Endothelial cell of umbilical vein (primary cell): Measurements from ENCODE around the gene ZNF587B. TPM values are rescaled to one million over a fixed set of nuclear protein-coding genes. Genes with fewer than 3 reads are reported as not detected.
A peak's percentile ranks its signal among the peaks of the same experiment; 100 is the strongest.

Experiments used
- BruUV-seq: library from RNA; stranded (reverse); fragments of 400-500 nt; replicated peaks from 2 replicates; lab custom pipeline; 2021; lab: Mats Ljungman, UMichigan
- CTCF ChIA-PET: fragments of 300-600, 350-600 bp; sonication (Branson Sonifier 250); formaldehyde crosslinking; loops from one replicate; lab custom pipeline; 2021; ENCODE audit warnings: antibody characterized with exemption, inconsistent platforms; lab: Charles Lee
- POLR2A ChIA-PET: fragments of 300-600, 350-600 bp; sonication (Branson Sonifier 250); formaldehyde crosslinking; loops from one replicate; lab custom pipeline; 2021; ENCODE audit warnings: antibody characterized with exemption, inconsistent platforms; lab: Charles Lee
- DNase-seq: peaks from one replicate; pipeline ENCODE4 v3.0.0-alpha.2; 2011; ENCODE audit warnings: low read depth, low spot score
- FAIRE-seq: peaks from 2 replicates; lab custom pipeline; 2011; peaks lifted over from hg19 to GRCh38; lab: Jason Lieb, UNC
- H2AFZ ChIP-seq: 2 replicates; pipeline ENCODE4 v1.6.0; 2012; ENCODE audit warnings: low read depth, low read length, control low read depth, inconsistent platforms
- H3K27ac ChIP-seq: 2 replicates; pipeline ENCODE4 v1.5.1; 2011; ENCODE audit warnings: low read depth, mild to moderate bottlenecking, control low read depth, low read length, moderate library complexity; ENCODE audit not compliant: insufficient read depth
- H3K27me3 ChIP-seq, 2 experiments: 2 replicates each; pipeline versions ENCODE4 v1.6.0 to v1.6.1; 2011; ENCODE audit warnings: low read length in 2 of 2, mixed read lengths in 1 of 2; ENCODE audit not compliant: control insufficient read depth in 2 of 2, insufficient read depth in 2 of 2
- H3K36me3 ChIP-seq, 2 experiments: 2 replicates in 1 of 2; 3 replicates in 1 of 2; pipeline ENCODE4 v1.5.1; 2011; ENCODE audit warnings: low read length in 2 of 2, mild to moderate bottlenecking in 1 of 2, moderate library complexity in 1 of 2; ENCODE audit not compliant: control insufficient read depth in 2 of 2, insufficient read depth in 2 of 2; ENCODE audit errors: extremely low read depth in 1 of 2
- H3K4me1 ChIP-seq: 3 replicates; pipeline ENCODE4 v1.5.1; 2011; ENCODE audit warnings: mild to moderate bottlenecking, low read length; ENCODE audit not compliant: control insufficient read depth, insufficient read depth; ENCODE audit errors: extremely low read depth
- H3K4me2 ChIP-seq: 2 replicates; pipeline ENCODE4 v1.6.1; 2011; ENCODE audit warnings: low read length, control low read depth, mixed read lengths; ENCODE audit not compliant: insufficient read depth
- H3K4me3 ChIP-seq, 3 experiments: fragments of 200-600 bp in 1 of 3; sonication (generic), shearing (Covaris generic) in 1 of 3; replicated peaks in 1 of 3; 2 replicates each; pipeline ENCODE4 v1.5.1; 2011 to 2016; ENCODE audit warnings: control low read depth in 3 of 3, low read length in 3 of 3, mild to moderate bottlenecking in 2 of 3, inconsistent platforms in 1 of 3, low read depth in 1 of 3, moderate library complexity in 1 of 3; ENCODE audit not compliant: insufficient read depth in 1 of 3
- H3K79me2 ChIP-seq: 2 replicates; pipeline ENCODE4 v1.6.0; 2012; ENCODE audit warnings: low read length, inconsistent platforms; ENCODE audit not compliant: control insufficient read depth, insufficient read depth
- H3K9ac ChIP-seq: replicated peaks from 2 replicates; pipeline ENCODE3; 2011; ENCODE audit warnings: low read length, control low read depth; ENCODE audit not compliant: insufficient read depth; ENCODE audit errors: extremely low read depth
- H3K9me1 ChIP-seq: replicated peaks from 3 replicates; pipeline ENCODE4 v1.6.0; 2011; ENCODE audit warnings: mild to moderate bottlenecking, low read length; ENCODE audit not compliant: control insufficient read depth, insufficient read depth; ENCODE audit errors: extremely low read depth
- H3K9me3 ChIP-seq: replicated peaks from 2 replicates; pipeline ENCODE4 v1.5.1; 2012; ENCODE audit warnings: low read length, inconsistent platforms; ENCODE audit not compliant: control insufficient read depth, insufficient read depth
- H4K20me1 ChIP-seq: replicated peaks from 2 replicates; pipeline ENCODE3; 2011; ENCODE audit warnings: mild to moderate bottlenecking, low read length; ENCODE audit not compliant: control insufficient read depth, insufficient read depth; ENCODE audit errors: extremely low read depth
- CTCF ChIP-seq, 2 donors: IDR thresholded peaks; 1 replicate in 1 of 2; 2 replicates in 1 of 2; pipeline ENCODE4 v1.5.1; 2011; ENCODE audit warnings: low read length in 2 of 2, mild to moderate bottlenecking in 2 of 2, moderate library complexity in 2 of 2, control low read depth in 1 of 2, inconsistent platforms in 1 of 2, low read depth in 1 of 2; ENCODE audit not compliant: insufficient read depth in 1 of 2; ENCODE audit errors: extremely low read depth in 1 of 2
- EZH2 ChIP-seq: IDR thresholded peaks from 2 replicates; pipeline ENCODE4 v1.6.1; 2012; ENCODE audit warnings: borderline replicate concordance, low read depth, mild to moderate bottlenecking, moderate library complexity, low read length, inconsistent platforms; ENCODE audit not compliant: severe bottlenecking
- FOS ChIP-seq: IDR thresholded peaks from 2 replicates; pipeline ENCODE4 v1.6.1; 2011; ENCODE audit warnings: mild to moderate bottlenecking, low read length, moderate library complexity, borderline replicate concordance; ENCODE audit not compliant: insufficient read depth
- GATA2 ChIP-seq: IDR thresholded peaks from 2 replicates; pipeline ENCODE4 v1.7.0; 2011; ENCODE audit warnings: low read depth, mild to moderate bottlenecking, moderate library complexity, mixed read lengths, low read length; ENCODE audit not compliant: insufficient read length, insufficient read depth
- JUN ChIP-seq: IDR thresholded peaks from 2 replicates; pipeline ENCODE4 v1.6.1; 2011; ENCODE audit warnings: borderline replicate concordance, low read depth; ENCODE audit not compliant: insufficient read length, insufficient read depth
- MAX ChIP-seq: IDR thresholded peaks from 2 replicates; pipeline ENCODE4 v1.6.1; 2011; ENCODE audit not compliant: insufficient read depth, insufficient read length
- MYC ChIP-seq: IDR thresholded peaks from one replicate; pipeline ENCODE4 v1.6.1; 2011; ENCODE audit warnings: mild to moderate bottlenecking, low read depth, low read length
- POLR2A ChIP-seq: IDR thresholded peaks from 2 replicates; pipeline ENCODE4 v1.6.1; 2012; ENCODE audit warnings: low read depth, mild to moderate bottlenecking, control low read depth, low read length
- POLR2AphosphoS5 ChIP-seq: IDR thresholded peaks from 2 replicates; pipeline ENCODE4 v1.6.1; 2012; ENCODE audit warnings: low read depth, mild to moderate bottlenecking, control low read depth, low read length, moderate library complexity; ENCODE audit not compliant: insufficient read depth
- dilution Hi-C: fragments of 300-500 bp; cut with MboI; formaldehyde crosslinking; loops from one replicate; pipeline ENCODE4 v1.15.0; 2019; ENCODE audit warnings: low sequenced_read_pairs; ENCODE audit not compliant: extremely low pct_ligation_motif_present
- intact Hi-C: fragments of 100-400 bp; cut with micrococcal nuclease; formaldehyde crosslinking; loops from one replicate; pipeline ENCODE4 v1.10.0; 2022
- polyA plus RNA-seq, 4 experiments: library from polyadenylated mRNA; depleted of rRNA in 3 of 4; stranded (reverse) in 3 of 4; unstranded in 1 of 4; fragments of >200 nt; gene quantifications; 2 replicates each; pipeline versions ENCODE4 v1.2.1 to v1.2.3, GENCODE V29; 2011 to 2012; ENCODE audit warnings: missing spikeins in 1 of 4
- total RNA-seq: library from RNA; stranded (reverse); gene quantifications from 2 replicates; pipeline ENCODE4 v1.2.3, GENCODE V29; 2021

The ZNF587B gene
- total and polyA plus RNA-seq, 2 donors (not counting 3 experiments of a cell fraction or from before 2014, with no cell fraction given) = 3.2 to 16.3 TPM

DNA sequence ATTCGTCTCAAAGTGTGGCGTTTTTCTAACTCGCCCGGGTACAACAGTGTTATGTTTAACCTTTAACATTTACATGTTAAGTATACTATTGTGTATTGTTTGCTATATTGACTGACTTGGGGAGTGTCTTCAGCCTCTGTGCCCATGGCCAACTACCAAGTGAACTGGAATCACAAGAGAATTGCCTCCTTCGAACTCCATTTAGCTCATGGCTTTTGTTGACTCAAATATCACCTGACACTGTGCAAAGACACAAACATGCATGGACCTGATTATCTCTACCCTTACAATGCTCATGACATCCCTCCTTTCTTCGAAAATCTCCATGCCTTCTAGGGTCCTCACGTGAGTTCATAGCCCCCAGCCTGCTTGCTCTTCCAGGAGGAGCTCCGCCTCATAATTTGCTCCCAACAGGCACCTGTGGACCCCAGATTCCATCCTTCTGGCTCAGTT is 58.0 kb downstream of the ZNF587B start:
- Histone ChIP-seq H3K27ac (no peak overlapping the region), H3K4me3 (peak overlapping the region in 2 of 3 experiments; percentile 52 to 62), H3K4me2 (peak overlapping the region; percentile 85), H3K36me3 (no peaks in the 10 kb centered on the region), H3K4me1 (peaks cover 6% of the 10 kb centered on the region), H2AFZ (peak overlapping the region; percentile 70), H3K9me3 (no peaks in the 10 kb centered on the region), H3K9me1 (no peaks in the 10 kb centered on the region), H3K79me2 (no peaks in the 10 kb centered on the region), H4K20me1 (no peaks in the 10 kb centered on the region), H3K27me3 (no peaks in the 10 kb centered on the region), H3K9ac (peak overlapping the region; percentile 8)
- dilution Hi-C loops (no loop called here), intact Hi-C loops (no loop called here)
- CTCF ChIA-PET = no interaction called here
- TF ChIP-seq MYC (no peak), GATA2 (no peak), FOS (no peak), EZH2 (no peak), POLR2A (no peak)
- FAIRE-seq = no peak
- POLR2A ChIA-PET = no interaction called here
- no peak for DNase-seq
- BruUV-seq = no TSS peak

DNA sequence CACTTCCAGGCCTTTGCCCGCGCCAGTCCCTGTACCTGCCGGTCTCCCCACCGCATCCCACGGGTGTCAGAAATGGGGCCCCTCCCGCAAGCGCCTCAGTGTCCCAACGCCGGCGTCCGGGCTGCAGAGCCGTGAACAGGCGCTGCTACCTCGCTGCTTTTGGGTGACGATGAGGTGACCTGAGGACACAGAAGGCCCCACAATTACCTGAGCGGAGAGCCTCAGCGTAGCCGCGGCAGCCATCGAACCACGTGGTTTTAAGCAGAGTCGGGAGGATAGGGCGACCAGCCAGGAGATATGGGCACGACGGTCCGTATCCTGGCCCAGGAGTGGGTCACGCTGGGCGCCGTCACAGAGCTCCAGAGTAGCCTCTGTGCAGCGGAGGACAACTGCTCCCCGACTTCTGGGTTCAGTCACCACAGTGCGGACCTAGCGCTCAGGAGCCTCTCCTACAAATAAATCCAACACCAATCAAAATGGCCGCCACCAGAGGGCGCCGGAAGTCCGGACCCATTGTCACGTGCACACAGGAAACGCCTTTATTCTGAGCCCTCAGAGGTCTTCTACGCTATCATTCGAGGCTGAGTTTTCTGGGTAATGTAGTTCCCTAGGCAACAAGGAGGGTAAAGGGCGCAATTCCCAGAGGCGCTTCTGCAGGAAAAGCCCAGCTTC is 58.6 kb downstream of the ZNF587B start, which contains the start of gene ZNF814:
ZNF814 (minus strand) TSS at position 478 of the 672 bp plus-strand sequence; CDS start at position 243, 235 bp downstream.
- TSS peak; percentile 51 for BruUV-seq
- no peak within 1 kb of the TSS for H3K27ac ChIP-seq
- no peaks in the 10 kb centered on the region for H4K20me1 ChIP-seq
- no peaks in the 10 kb centered on the region for H3K79me2 ChIP-seq
- H3K4me1 ChIP-seq = peaks cover 6% of the 10 kb centered on the region
- H3K36me3 ChIP-seq = no peaks in the 10 kb centered on the region
- no peaks in the 10 kb centered on the region for H3K9me1 ChIP-seq
- intact Hi-C loops = no loop called here
- no peaks in the 10 kb centered on the region for H3K9me3 ChIP-seq
- peak within 1 kb of the TSS; percentile 70 for H2AFZ ChIP-seq
- H3K4me2 ChIP-seq = peak within 1 kb of the TSS; percentile 85
- TF ChIP-seq JUN (no peak), CTCF (IDR thresholded peaks at IDR 0.05; ENCODE audit: extremely low read depth in 1 of 2, insufficient read depth in 1 of 2, low read depth in 1 of 2, low read length in 2 of 2) (no peak), FOS (no peak), MYC (no peak), POLR2AphosphoS5 (no peak), POLR2A (no peak), MAX (no peak), GATA2 (no peak), EZH2 (no peak)
- dilution Hi-C loops = no loop called here
- H3K9ac ChIP-seq = peak within 1 kb of the TSS; percentile 8
- FAIRE-seq = no peak
- POLR2A ChIA-PET = no interaction called here
- H3K4me3 ChIP-seq = peak within 1 kb of the TSS in 2 of 3 experiments; percentile 52 to 62
- DNase-seq = peak; percentile 37
- no peaks in the 10 kb centered on the region for H3K27me3 ChIP-seq
- CTCF ChIA-PET = no interaction called here
